Astrocyte (in vitro differentiated cells and primary cell): ENCODE results near the gene SLC16A7.

Source experiments
- EZH2 ChIP-seq: IDR thresholded peaks from 2 replicates; pipeline ENCODE4 v1.6.1; 2012; ENCODE audit warnings: mild to moderate bottlenecking, low read length, inconsistent platforms; ENCODE audit not compliant: insufficient read depth
- TF ChIP-seq, protein P1 (sequence below): IDR thresholded peaks from 2 replicates; pipeline ENCODE4 v1.5.1; 2011; ENCODE audit warnings: low read depth, mild to moderate bottlenecking, inconsistent platforms, low read length, moderate library complexity; ENCODE audit not compliant: insufficient read depth

DNA sequence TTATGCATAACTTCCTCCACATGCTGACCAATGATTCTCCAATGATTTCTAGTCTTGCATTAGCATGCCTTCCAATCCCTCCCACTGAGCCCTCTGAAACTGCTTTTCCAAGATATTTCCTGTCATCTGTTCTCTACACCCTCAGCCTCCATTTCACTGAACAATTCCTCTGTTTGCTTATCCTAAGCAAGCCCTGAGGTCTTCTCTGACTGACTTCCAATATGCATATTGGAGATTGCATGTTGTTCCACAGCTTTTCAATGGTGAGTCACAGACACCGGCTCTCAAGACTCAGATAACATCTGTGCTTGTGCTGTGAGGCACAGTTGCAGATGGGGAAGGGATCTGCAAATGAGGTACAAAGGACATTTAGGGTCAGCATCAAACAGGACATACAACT is 141.0 kb downstream of the SLC16A7 start:
- TF ChIP-seq, protein P1, sequence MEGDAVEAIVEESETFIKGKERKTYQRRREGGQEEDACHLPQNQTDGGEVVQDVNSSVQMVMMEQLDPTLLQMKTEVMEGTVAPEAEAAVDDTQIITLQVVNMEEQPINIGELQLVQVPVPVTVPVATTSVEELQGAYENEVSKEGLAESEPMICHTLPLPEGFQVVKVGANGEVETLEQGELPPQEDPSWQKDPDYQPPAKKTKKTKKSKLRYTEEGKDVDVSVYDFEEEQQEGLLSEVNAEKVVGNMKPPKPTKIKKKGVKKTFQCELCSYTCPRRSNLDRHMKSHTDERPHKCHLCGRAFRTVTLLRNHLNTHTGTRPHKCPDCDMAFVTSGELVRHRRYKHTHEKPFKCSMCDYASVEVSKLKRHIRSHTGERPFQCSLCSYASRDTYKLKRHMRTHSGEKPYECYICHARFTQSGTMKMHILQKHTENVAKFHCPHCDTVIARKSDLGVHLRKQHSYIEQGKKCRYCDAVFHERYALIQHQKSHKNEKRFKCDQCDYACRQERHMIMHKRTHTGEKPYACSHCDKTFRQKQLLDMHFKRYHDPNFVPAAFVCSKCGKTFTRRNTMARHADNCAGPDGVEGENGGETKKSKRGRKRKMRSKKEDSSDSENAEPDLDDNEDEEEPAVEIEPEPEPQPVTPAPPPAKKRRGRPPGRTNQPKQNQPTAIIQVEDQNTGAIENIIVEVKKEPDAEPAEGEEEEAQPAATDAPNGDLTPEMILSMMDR = no peak
- no peak for TF ChIP-seq EZH2
